Chondrocyte (in vitro differentiated cells): Measurements from ENCODE around the gene ATXN7L1. TPM values are rescaled to one million over a fixed set of nuclear protein-coding genes. Genes with fewer than 3 reads are reported as not detected.
"Not testable (repeated sequence)": the region's sequence is repeated elsewhere in the genome, so short reads cannot be mapped to it uniquely, and the experiment has no call there.

Source experiments
- DNase-seq: peaks from one replicate; pipeline ENCODE4 v3.0.0; 2021; ENCODE audit warnings: mixed read lengths, low spot score
- H3K27ac Mint-ChIP-seq: one replicate; pipeline ENCODE4 v1.8.0; 2021; ENCODE audit warnings: mild to moderate bottlenecking, moderate library complexity, mixed read lengths; ENCODE audit not compliant: unreplicated experiment
- H3K27me3 Mint-ChIP-seq: 2 replicates; pipeline ENCODE4 v1.8.0; 2021; ENCODE audit warnings: low read depth, mixed read lengths
- H3K36me3 Mint-ChIP-seq: 2 replicates; pipeline ENCODE4 v1.8.0; 2021; ENCODE audit warnings: low read depth, mixed read lengths
- H3K4me1 Mint-ChIP-seq: 2 replicates; pipeline ENCODE4 v1.8.0; 2021; ENCODE audit warnings: low read depth, mild to moderate bottlenecking, mixed read lengths
- H3K4me3 Mint-ChIP-seq: one replicate; pipeline ENCODE4 v1.8.0; 2021; ENCODE audit warnings: mild to moderate bottlenecking, moderate library complexity, mixed read lengths; ENCODE audit not compliant: unreplicated experiment
- H3K9me3 Mint-ChIP-seq: 2 replicates; pipeline ENCODE4 v1.8.0; 2021; ENCODE audit warnings: low read depth, mixed read lengths
- CTCF ChIP-seq: fragments of 200-600 bp; sonication (generic); IDR thresholded peaks from 2 replicates; pipeline ENCODE4 v1.5.0; 2021; ENCODE audit warnings: antibody characterized with exemption, mild to moderate bottlenecking, moderate library complexity
- total RNA-seq: library from RNA; stranded (reverse); gene quantifications from 3 replicates; pipeline ENCODE4 v1.2.1, GENCODE V29; 2021

The ATXN7L1 gene
- total RNA-seq, 1 donor from 2014 or later: 6.4 TPM

- Mint-ChIP-seq H3K27ac (no peak overlapping the region), H3K4me1 (peaks cover 4% of the 10 kb centered on the region), H3K27me3 (no peaks in the 10 kb centered on the region), H3K9me3 (no peaks in the 10 kb centered on the region), H3K4me3 (no peak overlapping the region), H3K36me3 (peaks cover 4% of the 10 kb centered on the region)
- no peak for TF ChIP-seq CTCF
- no peak for DNase-seq
Observed at GRCh38 chr7:105892387-105892786, 16.0 kb upstream of the ATXN7L1 start.

- no peak for DNase-seq
- H3K9me3 Mint-ChIP-seq: no peaks in the 10 kb centered on the region
- no peaks in the 10 kb centered on the region for H3K27me3 Mint-ChIP-seq
- H3K36me3 Mint-ChIP-seq: peaks cover 4% of the 10 kb centered on the region
- H3K4me3 Mint-ChIP-seq: no peak overlapping the region
- TF ChIP-seq CTCF: no peak
- H3K27ac Mint-ChIP-seq: no peak overlapping the region
- H3K4me1 Mint-ChIP-seq: peaks cover 5% of the 10 kb centered on the region
Observed at GRCh38 chr7:105890290-105890997, 14.0 kb upstream of the ATXN7L1 start.

- no peak overlapping the region for H3K27ac Mint-ChIP-seq
- H3K36me3 Mint-ChIP-seq: peaks cover 6% of the 10 kb centered on the region
- no peak for DNase-seq
- H3K9me3 Mint-ChIP-seq: peaks cover 3% of the 10 kb centered on the region
- H3K4me1 Mint-ChIP-seq: peaks cover 10% of the 10 kb centered on the region
- H3K4me3 Mint-ChIP-seq: no peak overlapping the region
- no peaks in the 10 kb centered on the region for H3K27me3 Mint-ChIP-seq
- TF ChIP-seq CTCF: no peak
Observed at GRCh38 chr7:105887569-105888189, 11.3 kb upstream of the ATXN7L1 start.

- Mint-ChIP-seq H3K4me1 (peaks cover 10% of the 10 kb centered on the region), H3K27me3 (no peaks in the 10 kb centered on the region), H3K4me3 (no peak overlapping the region), H3K9me3 (peaks cover 3% of the 10 kb centered on the region), H3K27ac (no peak overlapping the region), H3K36me3 (peaks cover 3% of the 10 kb centered on the region)
- TF ChIP-seq CTCF: no peak
- DNase-seq: no peak
Observed at GRCh38 chr7:105886776-105887175, 10.4 kb upstream of the ATXN7L1 start.

- peaks cover 2% of the 10 kb centered on the region for H3K36me3 Mint-ChIP-seq
- DNase-seq: no peak
- H3K9me3 Mint-ChIP-seq: peaks cover 3% of the 10 kb centered on the region
- TF ChIP-seq CTCF: no peak
- no peak overlapping the region for H3K27ac Mint-ChIP-seq
- H3K27me3 Mint-ChIP-seq: no peaks in the 10 kb centered on the region
- H3K4me1 Mint-ChIP-seq: peaks cover 10% of the 10 kb centered on the region
- no peak overlapping the region for H3K4me3 Mint-ChIP-seq
Observed at GRCh38 chr7:105885387-105886111, 9.2 kb upstream of the ATXN7L1 start.

- H3K9me3 Mint-ChIP-seq, H3K27ac Mint-ChIP-seq, DNase-seq, H3K27me3 Mint-ChIP-seq, H3K4me3 Mint-ChIP-seq, H3K36me3 Mint-ChIP-seq: not testable (repeated sequence)
- peaks cover 10% of the 10 kb centered on the region for H3K4me1 Mint-ChIP-seq
Observed at GRCh38 chr7:105883179-105883578, 6.8 kb upstream of the ATXN7L1 start.
